Left ventricle myocardium inferior (tissue), 1 donor: ENCODE results near the gene HTR3E. TPM values are rescaled to one million over a fixed set of nuclear protein-coding genes. Genes with fewer than 3 reads are reported as not detected.
"Not testable (repeated sequence)": the region's sequence is repeated elsewhere in the genome, so short reads cannot be mapped to it uniquely, and the experiment has no call there.

Experiments used
- DNase-seq: peaks from one replicate; pipeline ENCODE4 v3.0.0-alpha.2; 2020
- H3K27ac ChIP-seq: fragments of 200-600 bp; replicated peaks from 2 replicates; pipeline ENCODE4 v1.8.0; 2021
- H3K27me3 ChIP-seq: fragments of 200-600 bp; 2 replicates; pipeline ENCODE4 v1.8.0; 2021; ENCODE audit warnings: low read depth
- H3K36me3 ChIP-seq: fragments of 200-600 bp; 2 replicates; pipeline ENCODE4 v1.8.0; 2021
- H3K4me1 ChIP-seq: fragments of 200-600 bp; 2 replicates; pipeline ENCODE4 v1.8.0; 2021
- H3K4me3 ChIP-seq: fragments of 200-600 bp; 2 replicates; pipeline ENCODE4 v1.8.0; 2021; ENCODE audit warnings: mild to moderate bottlenecking, moderate library complexity
- H3K9me3 ChIP-seq: fragments of 200-600 bp; replicated peaks from 2 replicates; pipeline ENCODE4 v1.8.0; 2021
- CTCF ChIP-seq: fragments of 200-600 bp; IDR thresholded peaks from 2 replicates; pipeline ENCODE4 v1.8.0; 2021; ENCODE audit warnings: antibody characterized with exemption, mild to moderate bottlenecking, borderline replicate concordance
- intact Hi-C: fragments of 100-400 bp; cut with micrococcal nuclease; formaldehyde crosslinking; loops from one replicate; pipeline ENCODE4 v1.11.0; 2022
- total RNA-seq: library from RNA; stranded (reverse); fragmentation: NEBNext Ultra II Directional; extraction: Animal tissue kit (Norgen Biotek cat#: 25700); gene quantifications from one replicate; pipeline ENCODE4 v1.2.1, GENCODE V29; 2021
- donor health status: DM: no; HTN: yes; CAD: no; lungs with severe emphysema.

Gene HTR3E
- total RNA-seq, 1 donor from 2014 or later, result not detected

- no peaks in the 10 kb centered on the region for H3K36me3 ChIP-seq
- H3K27ac ChIP-seq, result no peak overlapping the region
- no peak for DNase-seq
- H3K4me1 ChIP-seq, result no peaks in the 10 kb centered on the region
- H3K27me3 ChIP-seq, result peaks cover 14% of the 10 kb centered on the region
- intact Hi-C loops, result no loop called here
- H3K4me3 ChIP-seq, result no peak overlapping the region
- TF ChIP-seq CTCF, result no peak
- no peaks in the 10 kb centered on the region for H3K9me3 ChIP-seq
These were observed 13.5 kb downstream of the HTR3E start for GRCh38 chr3:184110316-184110725.

GRCh38 chr3:184116017-184116416, 19.2 kb downstream of the HTR3E start:
- Histone ChIP-seq H3K4me3 (no peak overlapping the region), H3K27ac (no peak overlapping the region), H3K36me3 (no peaks in the 10 kb centered on the region), H3K27me3 (peaks cover 10% of the 10 kb centered on the region), H3K4me1 (no peaks in the 10 kb centered on the region), H3K9me3 (no peaks in the 10 kb centered on the region)
- DNase-seq, result no peak
- no peak for TF ChIP-seq CTCF
- intact Hi-C loops, result no loop called here

- no peak overlapping the region for H3K27ac ChIP-seq
- no peaks in the 10 kb centered on the region for H3K9me3 ChIP-seq
- no peaks in the 10 kb centered on the region for H3K4me1 ChIP-seq
- no peaks in the 10 kb centered on the region for H3K36me3 ChIP-seq
- no peak for TF ChIP-seq CTCF
- no peak overlapping the region for H3K4me3 ChIP-seq
- intact Hi-C loops, result no loop called here
- H3K27me3 ChIP-seq, result no peaks in the 10 kb centered on the region
- no peak for DNase-seq
These were observed 20.8 kb downstream of the HTR3E start for GRCh38 chr3:184117636-184118035.

- DNase-seq, H3K27me3 ChIP-seq, intact Hi-C loops, H3K4me1 ChIP-seq, H3K9me3 ChIP-seq, H3K36me3 ChIP-seq, H3K27ac ChIP-seq, H3K4me3 ChIP-seq: not testable (repeated sequence)
These were observed 24.2 kb downstream of the HTR3E start for GRCh38 chr3:184121031-184121430.

- DNase-seq, result no peak
- H3K27ac ChIP-seq, result no peak overlapping the region
- H3K9me3 ChIP-seq, result no peaks in the 10 kb centered on the region
- no peak for TF ChIP-seq CTCF
- no peaks in the 10 kb centered on the region for H3K36me3 ChIP-seq
- H3K4me3 ChIP-seq, result no peak overlapping the region
- intact Hi-C loops, result no loop called here
- H3K27me3 ChIP-seq, result no peaks in the 10 kb centered on the region
- H3K4me1 ChIP-seq, result no peaks in the 10 kb centered on the region
These were observed 29.1 kb downstream of the HTR3E start for GRCh38 chr3:184126006-184126405.

GRCh38 chr3:184129012-184129411, 32.1 kb downstream of the HTR3E start:
- Histone ChIP-seq H3K36me3 (no peaks in the 10 kb centered on the region), H3K27ac (no peak overlapping the region), H3K27me3 (no peaks in the 10 kb centered on the region), H3K4me1 (peaks cover 4% of the 10 kb centered on the region), H3K9me3 (no peaks in the 10 kb centered on the region), H3K4me3 (no peak overlapping the region)
- intact Hi-C loops, result no loop called here
- peak; percentile 33 for TF ChIP-seq CTCF
- DNase-seq, result no peak
